Stimulated activated naive CD4-positive, alpha-beta T cell (primary cell): ENCODE results near the gene CDK5R1.
"Not testable (repeated sequence)": the region's sequence is repeated elsewhere in the genome, so short reads cannot be mapped to it uniquely, and the experiment has no call there.

Experiments used
- DNase-seq, 6 experiments: peaks; one replicate each; lab custom pipeline; 2025; lab: John Stamatoyannopoulos, UW

Gene CDK5R1

GRCh38 chr17:32516940-32517701 lies 30.3 kb downstream of the CDK5R1 start:
- DNase-seq: no peak

GRCh38 chr17:32517982-32518381 lies 31.2 kb downstream of the CDK5R1 start:
- DNase-seq: no peak

GRCh38 chr17:32518646-32519227 lies 31.9 kb downstream of the CDK5R1 start:
- DNase-seq: no peak

GRCh38 chr17:32519228-32520103 lies 32.7 kb downstream of the CDK5R1 start:
- DNase-seq: peak; percentile 10 to 49 (median 30)

- peak in 5 of 6 experiments; percentile 21 to 60 (median 52) for DNase-seq
These were observed 33.4 kb downstream of the CDK5R1 start for GRCh38 chr17:32520104-32520701.

GRCh38 chr17:32520737-32521404 lies 34.1 kb downstream of the CDK5R1 start:
- no peak for DNase-seq

- no peak for DNase-seq
These were observed 36.4 kb downstream of the CDK5R1 start for GRCh38 chr17:32523017-32523680.

GRCh38 chr17:32523827-32524552 lies 37.2 kb downstream of the CDK5R1 start:
- peak in 3 of 6 experiments; percentile 22 to 40 (median 35) for DNase-seq

GRCh38 chr17:32524553-32524880 lies 37.7 kb downstream of the CDK5R1 start:
- DNase-seq: not testable (repeated sequence)

GRCh38 chr17:32525122-32525521 lies 38.3 kb downstream of the CDK5R1 start:
- no peak for DNase-seq

GRCh38 chr17:32527146-32527545 lies 40.4 kb downstream of the CDK5R1 start:
- DNase-seq: no peak

GRCh38 chr17:32528825-32529224 lies 42.0 kb downstream of the CDK5R1 start:
- DNase-seq: no peak

- no peak for DNase-seq
These were observed 42.8 kb downstream of the CDK5R1 start for GRCh38 chr17:32529604-32530003.

- DNase-seq: no peak
These were observed 46.5 kb downstream of the CDK5R1 start for GRCh38 chr17:32533296-32533695.

GRCh38 chr17:32536736-32537643 lies 50.2 kb downstream of the CDK5R1 start:
- DNase-seq: no peak
